Mesodermal cell (in vitro differentiated cells): ENCODE results near the gene EYA2.
"Not testable (repeated sequence)": the region's sequence is repeated elsewhere in the genome, so short reads cannot be mapped to it uniquely, and the experiment has no call there.

Experiments used
- H3K27ac ChIP-seq: 2 replicates; pipeline ENCODE4 v1.7.0; 2013; ENCODE audit warnings: mild to moderate bottlenecking, low read depth, low read length, moderate library complexity; ENCODE audit not compliant: severe bottlenecking
- H3K36me3 ChIP-seq: 2 replicates; pipeline ENCODE4 v1.7.1; 2013; ENCODE audit warnings: mild to moderate bottlenecking, low read length, moderate library complexity; ENCODE audit not compliant: control insufficient read depth, insufficient read depth
- H3K4me1 ChIP-seq: one replicate; pipeline ENCODE4 v1.7.1; 2013; ENCODE audit warnings: mild to moderate bottlenecking, low read length; ENCODE audit not compliant: insufficient read depth, control insufficient read depth, poor library complexity, severe bottlenecking
- H3K4me3 ChIP-seq: 2 replicates; pipeline ENCODE4 v1.7.0; 2013; ENCODE audit warnings: low read length, control low read depth, mild to moderate bottlenecking; ENCODE audit not compliant: insufficient read depth, poor library complexity, severe bottlenecking; ENCODE audit errors: extremely low read depth
- H3K9me3 ChIP-seq: 2 replicates; pipeline ENCODE4 v1.7.1; 2013; ENCODE audit warnings: mild to moderate bottlenecking, low read length, moderate library complexity; ENCODE audit not compliant: control insufficient read depth
- WGBS, 2 experiments: methylation state at CpG; one replicate each; pipeline ENCODE4 v1.1.5; 2013; ENCODE audit warnings: missing lambda C conversion rate in 2 of 2; ENCODE audit not compliant: insufficient coverage in 2 of 2; 5-methylcytosine and 5-hydroxymethylcytosine counted together

The EYA2 gene

GRCh38 chr20:47167846-47168245, 273.2 kb downstream of the EYA2 start:
- H3K36me3 ChIP-seq, result no peaks in the 10 kb centered on the region
- WGBS, 2 experiments, result 93% methylated on average over 8 to 9 of the region's 9 CpGs

GRCh38 chr20:47172579-47172978, 277.9 kb downstream of the EYA2 start:
- Histone ChIP-seq H3K36me3 (no peaks in the 10 kb centered on the region), H3K9me3 (no peaks in the 10 kb centered on the region), H3K4me1 (peaks cover 6% of the 10 kb centered on the region), H3K4me3 (no peak overlapping the region), H3K27ac (no peak overlapping the region)
- WGBS, 2 experiments, result 89 to 93% methylated on average over 11 to 15 of the region's 16 CpGs

More at GRCh38 chr20:47167846-47168245, 273.2 kb downstream of the EYA2 start:
- H3K9me3 ChIP-seq, result no peaks in the 10 kb centered on the region
- no peak overlapping the region for H3K4me3 ChIP-seq
- no peak overlapping the region for H3K27ac ChIP-seq
- H3K4me1 ChIP-seq, result peaks cover 6% of the 10 kb centered on the region

- H3K4me1 ChIP-seq, result peaks cover 6% of the 10 kb centered on the region
- WGBS, 2 experiments, result 82 to 88% methylated on average over 5 of the region's 6 CpGs
These were observed 279.1 kb downstream of the EYA2 start for GRCh38 chr20:47173596-47174216.

GRCh38 chr20:47174456-47175243, 280.0 kb downstream of the EYA2 start:
- Histone ChIP-seq H3K4me3 (no peak overlapping the region), H3K9me3 (no peaks in the 10 kb centered on the region), H3K36me3 (no peaks in the 10 kb centered on the region), H3K4me1 (peaks cover 6% of the 10 kb centered on the region), H3K27ac (no peak overlapping the region)
- WGBS, 2 experiments, result 88 to 93% methylated on average over 18 of the region's 21 CpGs

More at GRCh38 chr20:47173596-47174216, 279.1 kb downstream of the EYA2 start:
- no peak overlapping the region for H3K27ac ChIP-seq
- H3K36me3 ChIP-seq, result no peaks in the 10 kb centered on the region
- no peaks in the 10 kb centered on the region for H3K9me3 ChIP-seq
- no peak overlapping the region for H3K4me3 ChIP-seq

- H3K9me3 ChIP-seq, result no peaks in the 10 kb centered on the region
- H3K27ac ChIP-seq, result no peak overlapping the region
- H3K4me1 ChIP-seq, result peaks cover 6% of the 10 kb centered on the region
- no peak overlapping the region for H3K4me3 ChIP-seq
- no peaks in the 10 kb centered on the region for H3K36me3 ChIP-seq
- WGBS, 2 experiments, result 46 to 53% methylated on average over 3 to 4 of the region's 6 CpGs
These were observed 280.9 kb downstream of the EYA2 start for GRCh38 chr20:47175493-47175892.

- not testable (repeated sequence) for H3K27ac ChIP-seq, H3K4me3 ChIP-seq, H3K9me3 ChIP-seq, H3K36me3 ChIP-seq, H3K4me1 ChIP-seq
- WGBS, 2 experiments, result 94 to 100% methylated on average over 2 of the region's 5 CpGs
These were observed 281.6 kb downstream of the EYA2 start for GRCh38 chr20:47176217-47176616.

GRCh38 chr20:47178277-47178676, 283.6 kb downstream of the EYA2 start:
- WGBS, 2 experiments, result 60 to 61% methylated on average over 3 of the region's 3 CpGs
- no peaks in the 10 kb centered on the region for H3K36me3 ChIP-seq
- H3K4me3 ChIP-seq, result no peak overlapping the region
- H3K27ac ChIP-seq, result no peak overlapping the region
- no peaks in the 10 kb centered on the region for H3K9me3 ChIP-seq
- no peaks in the 10 kb centered on the region for H3K4me1 ChIP-seq

GRCh38 chr20:47178851-47179250, 284.2 kb downstream of the EYA2 start:
- no peak overlapping the region for H3K27ac ChIP-seq
- no peaks in the 10 kb centered on the region for H3K9me3 ChIP-seq
- no CpG with 5 or more reads among the region's 1 CpG for WGBS, 2 experiments
- no peaks in the 10 kb centered on the region for H3K4me1 ChIP-seq
- no peaks in the 10 kb centered on the region for H3K36me3 ChIP-seq
- no peak overlapping the region for H3K4me3 ChIP-seq

- Histone ChIP-seq H3K9me3 (no peaks in the 10 kb centered on the region), H3K4me3 (no peak overlapping the region), H3K4me1 (no peaks in the 10 kb centered on the region), H3K36me3 (no peaks in the 10 kb centered on the region), H3K27ac (no peak overlapping the region)
These were observed 284.6 kb downstream of the EYA2 start for GRCh38 chr20:47179267-47179666.

GRCh38 chr20:47181056-47181862, 286.6 kb downstream of the EYA2 start:
- H3K27ac ChIP-seq, result no peak overlapping the region
- no peaks in the 10 kb centered on the region for H3K36me3 ChIP-seq
- no peaks in the 10 kb centered on the region for H3K4me1 ChIP-seq
- no peaks in the 10 kb centered on the region for H3K9me3 ChIP-seq
- 20 to 71% methylated on average over 1 of the region's 5 CpGs for WGBS, 2 experiments
- no peak overlapping the region for H3K4me3 ChIP-seq
